K562 (cell line): ENCODE measurements around the gene CPED1. TPM values are rescaled to one million over a fixed set of nuclear protein-coding genes. Genes with fewer than 3 reads are reported as not detected.

Source experiments
- E2F5 ChIP-seq: sonication (generic); formaldehyde crosslinking; IDR thresholded peaks from 2 replicates; pipeline ENCODE4 v1.8.0; 2022; ENCODE audit warnings: mild to moderate bottlenecking, missing genetic modification reagents
- ESRRA ChIP-seq: fragments of 450-650 bp; IDR thresholded peaks from 2 replicates; pipeline ENCODE4 v1.6.1; 2014; ENCODE audit warnings: low read depth, mild to moderate bottlenecking, moderate library complexity, borderline replicate concordance
- GATAD2A ChIP-seq: fragments of 450-650 bp; IDR thresholded peaks from 2 replicates; pipeline ENCODE4 v1.6.1; 2017
- GTF2E2 ChIP-seq: fragments of 200-800 bp; sonication (Bioruptor generic); IDR thresholded peaks from 2 replicates; pipeline ENCODE4 v1.6.1; 2016; ENCODE audit warnings: missing genetic modification characterization, missing compliant biosample characterization
- HDAC2 ChIP-seq: fragments of 450-650 bp; IDR thresholded peaks from 2 replicates; pipeline ENCODE4 v1.6.1; 2016; ENCODE audit warnings: mild to moderate bottlenecking
- KDM5B ChIP-seq: fragments of 200-600 bp; sonication (generic); IDR thresholded peaks from 2 replicates; pipeline ENCODE4 v1.6.1; 2012; ENCODE audit warnings: low read depth, mild to moderate bottlenecking, moderate library complexity, low read length, control low read depth, inconsistent platforms; ENCODE audit not compliant: insufficient replicate concordance
- KHSRP ChIP-seq: fragments of 450-650 bp; IDR thresholded peaks from 2 replicates; pipeline ENCODE4 v1.6.1; 2017
- LEF1 ChIP-seq: fragments of 450-650 bp; IDR thresholded peaks from 2 replicates; pipeline ENCODE4 v1.6.1; 2016; ENCODE audit warnings: mild to moderate bottlenecking
- MCM3 ChIP-seq: fragments of 450-650 bp; IDR thresholded peaks from 2 replicates; pipeline ENCODE4 v1.6.1; 2016
- NCOR1 ChIP-seq: fragments of 450-650 bp; IDR thresholded peaks from 2 replicates; pipeline ENCODE4 v1.6.1; 2016; ENCODE audit warnings: mild to moderate bottlenecking, moderate library complexity
- NFXL1 ChIP-seq: fragments of 450-650 bp; formaldehyde crosslinking; IDR thresholded peaks from 2 replicates; pipeline ENCODE4 v1.4.0; 2021; ENCODE audit warnings: mild to moderate bottlenecking
- PBX2 ChIP-seq, 2 experiments: IDR thresholded peaks in 1 of 2; conservative IDR thresholded peaks in 1 of 2; 2 replicates each; pipeline ENCODE4 v1.6.1; 2016; ENCODE audit warnings: low read depth in 2 of 2, mild to moderate bottlenecking in 1 of 2, missing compliant biosample characterization in 1 of 2, missing genetic modification characterization in 1 of 2, moderate library complexity in 1 of 2
- PRMT5 ChIP-seq: sonication (generic); formaldehyde crosslinking; IDR thresholded peaks from 2 replicates; pipeline ENCODE4 v1.5.0; 2020; ENCODE audit warnings: missing genetic modification reagents
- PRPF4 ChIP-seq: fragments of 200-400 bp; formaldehyde crosslinking; IDR thresholded peaks from one replicate; pipeline ENCODE4 v1.6.1; 2017; ENCODE audit warnings: low read length, low read depth, mild to moderate bottlenecking; ENCODE audit not compliant: insufficient read depth, poor library complexity, severe bottlenecking
- RBM25 ChIP-seq: fragments of 200-400 bp; formaldehyde crosslinking; IDR thresholded peaks from 2 replicates; pipeline ENCODE4 v1.6.1; 2018; ENCODE audit warnings: low read length, low read depth, moderate library complexity; ENCODE audit not compliant: severe bottlenecking
- SETDB1 ChIP-seq: IDR thresholded peaks from one replicate; pipeline ENCODE4 v1.6.1; 2012; ENCODE audit warnings: low read length, control low read depth, inconsistent platforms
- SMAD3 ChIP-seq: fragments of 450-650 bp; formaldehyde crosslinking; conservative IDR thresholded peaks from 2 replicates; pipeline ENCODE4 v1.4.0; 2020; ENCODE audit warnings: mild to moderate bottlenecking
- SRSF1 ChIP-seq: fragments of 200-400 bp; formaldehyde crosslinking; IDR thresholded peaks from 2 replicates; pipeline ENCODE4 v1.6.1; 2017; ENCODE audit warnings: mild to moderate bottlenecking, low read depth, low read length, moderate library complexity
- THRA ChIP-seq: fragments of 450-650 bp; IDR thresholded peaks from 2 replicates; pipeline ENCODE4 v1.6.1; 2017; ENCODE audit warnings: mild to moderate bottlenecking, moderate library complexity
- TRIM24 ChIP-seq, 2 experiments: fragments of 450-650 bp; IDR thresholded peaks; 2 replicates each; pipeline ENCODE4 v1.6.1; 2016
- USF1 ChIP-seq: sonication (generic); formaldehyde crosslinking; IDR thresholded peaks from 2 replicates; pipeline ENCODE4 v1.9.0; 2022; ENCODE audit warnings: mild to moderate bottlenecking, missing genetic modification reagents
- ZNF133 ChIP-seq: fragments of 250-450 bp; sonication (Bioruptor Pico); IDR thresholded peaks from 2 replicates; pipeline ENCODE4 v1.4.0; 2020; ENCODE audit warnings: mild to moderate bottlenecking
- ZNF143 ChIP-seq: sonication (generic); formaldehyde crosslinking; IDR thresholded peaks from 2 replicates; pipeline ENCODE4 v1.9.0; 2022; ENCODE audit warnings: mild to moderate bottlenecking, missing genetic modification reagents
- ZNF165 ChIP-seq: fragments of 250-450 bp; sonication (Bioruptor Pico); IDR thresholded peaks from 2 replicates; pipeline ENCODE4 v1.4.0; 2020; ENCODE audit warnings: borderline replicate concordance
- ZNF282 ChIP-seq: sonication (generic); formaldehyde crosslinking; IDR thresholded peaks from 2 replicates; pipeline ENCODE4 v1.8.1; 2023; ENCODE audit warnings: missing genetic modification reagents
- polyA plus RNA-seq, 8 experiments: library from polyadenylated mRNA; depleted of rRNA in 4 of 8; stranded (reverse) in 5 of 8; unstranded in 3 of 8; fragments of >200 nt; fragmentation: Nextera tagmentation in 2 of 8; fragmentation: Illumina TruSeq in 1 of 8; extraction: Ambion mirVana in 2 of 8; extraction: Trizol in 1 of 8; gene quantifications; 2 replicates each; pipeline versions ENCODE4 v1.2.1 to v1.2.3, GENCODE V29; 2011 to 2014; ENCODE audit warnings: inconsistent platforms in 1 of 8, missing spikeins in 1 of 8
- total RNA-seq, 7 experiments: library from RNA; depleted of rRNA in 6 of 7; stranded (reverse); fragments of >200 nt in 6 of 7; fragmentation: Illumina TruSeq in 2 of 7; extraction: Trizol in 2 of 7; gene quantifications; 2 replicates each; pipeline versions ENCODE4 v1.2.1 to v1.2.3, GENCODE V29; 2011 to 2021; ENCODE audit warnings: low replicate concordance in 1 of 7

The CPED1 gene
- total and polyA plus RNA-seq, 9 of the 15 experiments (the other 6 are each of a cell fraction or from before 2014, with no cell fraction given), result 195 to 393 (median 290) TPM

GRCh38 chr7:121076350-121077164, 88.0 kb downstream of the CPED1 start (continued):
- TF ChIP-seq PRPF4 (no peak), SETDB1 (no peak), LEF1 (peak; percentile 93), ZNF133 (CRISPR knock-in tag) (no peak), SMAD3 (CRISPR knock-in tag) (no peak; the same call in 1 of the 2 replicates), KDM5B (peak; percentile 86), KHSRP (0 out of 2 replicates have a peak, but pooled peaks have one; percentile 29), PRMT5 (no peak), GTF2E2 (tag) (peak; percentile 87; the same call in 1 of the 2 replicates), ZNF143 (CRISPR knock-in tag) (no peak), E2F5 (no peak), ZNF282 (no peak), ESRRA (peak; percentile 88; the same call in 1 of the 2 replicates), HDAC2 (peak; percentile 81; the same call in 1 of the 2 replicates), NFXL1 (CRISPR knock-in tag) (no peak), ZNF165 (CRISPR knock-in tag) (no peak), PBX2 (CRISPR knock-in tag; IDR thresholded peaks at IDR 0.05; ENCODE audit: low read depth) (no peak), PBX2 (tag; conservative IDR thresholded peaks at IDR 0.05; ENCODE audit: low read depth) (no peak; the same call in 1 of the 2 replicates), TRIM24 (IDR thresholded peaks at IDR 0.05) (peak; percentile 82 to 86), THRA (no peak), GATAD2A (peak; percentile 93), SRSF1 (no peak), RBM25 (peak; percentile 54), NCOR1 (peak; percentile 95), USF1 (CRISPR knock-in tag) (no peak), MCM3 (no peak)
